Measurements from ENCODE around the gene VAV2. TPM values are rescaled to one million over a fixed set of nuclear protein-coding genes. Genes with fewer than 3 reads are reported as not detected.

The VAV2 gene
- total and polyA plus RNA-seq, 9 of the 15 experiments (the other 6 are each of a cell fraction or from before 2014, with no cell fraction given), result 0.01 to 2.7 (median 1.0) TPM; not detected in 1

GRCh38 chr9:133775951-133776905 is 215.9 kb downstream of the VAV2 start:
- FAIRE-seq (no peak), ATAC-seq (no peak), DNase-seq (ENCODE audit: extremely low read depth in 1 of 4, low spot score in 3 of 4) (no peak)
- Histone ChIP-seq H3K9me1 (ENCODE audit: control insufficient read depth, insufficient read depth, low read length) (no peaks in the 10 kb centered on the region), H3K27me3 (ENCODE audit: control insufficient read depth in 2 of 2, insufficient read depth in 2 of 2, low read length in 2 of 2) (peaks cover 3 to 44% of the 10 kb centered on the region in 2 experiments; a peak in 4 of 5 replicates), H3K36me3 (ENCODE audit: control insufficient read depth, insufficient read depth, low read length) (no peaks in the 10 kb centered on the region), H3K4me2 (ENCODE audit: insufficient read depth, low read length) (no peak overlapping the region), H3K27ac (ENCODE audit: extremely low read depth, low read depth, low read length) (no peak overlapping the region), H2AFZ (ENCODE audit: low read depth, low read length) (no peak overlapping the region), H4K20me1 (replicated peaks; ENCODE audit: control insufficient read depth, insufficient read depth, low read length) (no peaks in the 10 kb centered on the region), H3K4me3 (no peak overlapping the region), H3K4me1 (replicated peaks in 1 of 2; ENCODE audit: control insufficient read depth in 2 of 2, insufficient read depth in 2 of 2, low read length in 2 of 2) (no peaks in the 10 kb centered on the region), H3K79me2 (ENCODE audit: control insufficient read depth, insufficient read depth, low read length) (no peaks in the 10 kb centered on the region), H3K9ac (ENCODE audit: insufficient read depth in 1 of 2, low read depth in 2 of 2, low read length in 2 of 2) (no peak overlapping the region), H3K9me3 (replicated peaks; ENCODE audit: control insufficient read depth, insufficient read depth, low read depth, low read length) (peaks cover 7% of the 10 kb centered on the region)
- in situ Hi-C loops (cut with MboI) (no loop called here), intact Hi-C loops (cut with micrococcal nuclease) (no loop called here)
- BruUV-seq (replicated peaks), result no TSS peak
- ChIA-PET POLR2A (interaction anchor here (1.1 kb wide), 1 partner anchor 18 kb away, joined by 4 read pairs; no protein-coding TSS in a partner anchor), CTCF (ENCODE audit: low intra/inter-chr PET ratio) (no interaction called here)
- TF ChIP-seq ZNF449 (CRISPR knock-in tag; IDR thresholded peaks at IDR 0.05) (no peak), ZBTB8A (IDR thresholded peaks at IDR 0.05; ENCODE audit: partially characterized antibody) (no peak)
- 5% methylated on average over 18 of the region's 27 CpGs for WGBS (ENCODE audit: insufficient coverage, low coverage, missing lambda C conversion rate)

All from K562 (cell line).